Head of caudate nucleus (tissue), 42 donors: Measurements from ENCODE around the gene HRC.
A peak's percentile ranks its signal among the peaks of the same experiment; 100 is the strongest.

Experiments used
- DNase-seq, 42 donors: peaks; one replicate each; pipeline versions ENCODE4 v3.0.0 to v3.0.0-alpha.2; 2020 to 2021; ENCODE audit warnings: mixed read lengths in 7 of 42
- intact Hi-C: fragments of 100-400 bp; cut with DNase I; formaldehyde crosslinking; loops from one replicate; pipeline ENCODE4 v1.15.0; 2022

Gene HRC

DNA sequence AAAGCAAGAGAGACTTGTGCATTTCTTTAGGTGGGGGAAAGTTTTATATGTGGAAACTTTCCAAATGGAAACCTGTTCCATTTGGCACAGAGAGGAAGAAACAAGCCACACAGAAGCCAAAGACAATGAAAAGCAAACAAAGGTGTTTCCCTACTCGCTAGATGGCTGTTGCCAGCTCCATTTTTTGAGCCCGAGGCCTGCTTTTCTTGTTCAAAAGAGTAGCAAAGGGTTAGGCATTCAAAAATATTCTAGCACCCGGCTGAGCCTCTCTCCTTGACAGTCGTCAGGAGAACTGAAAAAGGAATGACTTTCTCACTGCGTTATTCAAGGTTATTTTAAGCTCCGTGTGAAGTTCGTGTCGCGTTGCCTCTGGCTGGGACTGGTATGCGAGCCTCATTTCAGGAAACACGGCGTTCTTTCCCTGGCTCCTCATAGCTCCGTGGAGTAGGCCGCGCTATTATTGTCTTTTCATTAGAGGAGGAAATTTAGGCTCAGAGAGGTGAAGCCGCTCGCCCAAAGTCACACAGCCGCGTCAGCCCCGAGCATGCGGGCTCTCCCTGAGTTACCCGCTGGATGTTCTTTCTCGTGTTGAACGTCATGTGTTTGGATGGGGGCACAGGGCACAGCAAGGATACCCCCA is 10.0 kb upstream of the HRC start:
- intact Hi-C loops = no loop called here
- peak in 28 of 42 donors; percentile 12 to 68 (median 36) for DNase-seq

GRCh38 chr19:49161987-49162386 is 6.8 kb upstream of the HRC start:
- DNase-seq = no peak

DNA sequence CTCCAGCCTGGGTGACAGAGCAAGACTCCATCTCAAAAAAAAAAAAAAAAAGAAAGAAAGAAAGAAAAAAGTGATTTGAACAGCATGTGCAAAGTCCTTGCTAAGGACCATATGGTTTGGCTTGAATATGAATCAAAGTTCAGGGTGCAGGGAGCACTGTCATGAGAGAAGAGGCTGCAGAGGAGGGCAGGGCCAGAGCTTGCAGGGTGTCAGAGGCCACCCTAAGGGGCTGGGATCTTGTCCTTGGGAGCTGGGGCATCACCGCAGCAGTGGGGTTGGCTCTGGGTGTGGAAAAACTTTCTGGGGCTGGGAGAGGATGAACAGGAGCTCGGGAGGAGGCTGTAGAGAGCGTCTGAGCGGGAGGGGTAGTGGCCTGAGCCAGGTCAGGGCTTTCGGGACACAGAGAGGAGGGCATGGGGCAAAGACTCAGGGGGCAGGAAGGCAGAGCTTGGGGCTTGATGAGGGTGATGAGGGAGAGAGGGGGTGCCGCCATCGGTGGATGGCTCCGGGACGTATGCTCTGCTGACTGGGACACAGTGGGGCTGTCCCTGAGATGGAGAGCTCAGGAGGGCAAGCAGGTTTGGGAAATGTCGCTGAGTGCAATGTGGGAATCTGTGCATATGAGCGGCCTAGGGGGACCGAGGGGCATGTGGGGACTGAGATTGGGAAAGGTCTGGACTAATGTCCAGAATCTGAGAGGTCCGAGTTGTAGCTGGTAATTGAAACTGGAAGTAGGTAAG is 5.4 kb upstream of the HRC start:
- intact Hi-C loops = no loop called here
- DNase-seq = no peak

More at GRCh38 chr19:49161987-49162386, 6.8 kb upstream of the HRC start:
- intact Hi-C loops = no loop called here

- intact Hi-C loops = no loop called here
These were observed 2.4 kb upstream of the HRC start, which contains the start of gene TRPM4 for GRCh38 chr19:49157445-49158224. Gene TRPM4 (plus strand): TSS chr19:49157792. CDS start chr19:49157867, 75 bp downstream.

DNA sequence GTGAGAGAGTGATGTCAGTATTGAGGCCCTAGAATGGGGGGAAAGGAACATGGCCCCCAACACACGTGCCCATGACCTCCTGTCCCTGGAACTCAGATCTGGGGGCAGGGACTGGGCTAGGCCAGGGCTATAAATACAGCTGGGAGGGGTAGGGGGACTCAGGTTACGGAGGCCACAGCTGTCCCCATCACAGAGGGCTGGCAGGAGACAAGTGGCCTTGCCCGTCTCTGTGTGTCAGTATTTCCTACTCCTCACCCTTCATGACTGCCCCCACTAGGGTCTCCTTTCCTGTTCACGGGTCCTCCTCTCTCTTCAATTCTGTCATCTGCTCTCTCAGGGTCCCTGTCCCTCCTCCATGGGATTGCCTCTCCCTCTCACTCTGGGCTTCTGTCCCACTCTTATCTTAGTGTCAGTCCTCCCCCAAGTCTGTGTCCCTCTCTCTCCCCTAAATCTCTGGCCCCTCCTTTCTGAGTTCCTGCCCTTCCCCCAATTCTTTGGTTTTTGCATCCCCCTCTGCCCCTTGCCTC is 687 bp upstream of the HRC start:
- no peak for DNase-seq
- intact Hi-C loops = no loop called here

More at GRCh38 chr19:49157445-49158224, 2.4 kb upstream of the HRC start, which contains the start of gene TRPM4:
- peak in 41 of 42 donors; percentile 48 to 88 (median 71) for DNase-seq

GRCh38 chr19:49154279-49154678 is 917 bp downstream of the HRC start:
- intact Hi-C loops = no loop called here
- DNase-seq = no peak

DNA sequence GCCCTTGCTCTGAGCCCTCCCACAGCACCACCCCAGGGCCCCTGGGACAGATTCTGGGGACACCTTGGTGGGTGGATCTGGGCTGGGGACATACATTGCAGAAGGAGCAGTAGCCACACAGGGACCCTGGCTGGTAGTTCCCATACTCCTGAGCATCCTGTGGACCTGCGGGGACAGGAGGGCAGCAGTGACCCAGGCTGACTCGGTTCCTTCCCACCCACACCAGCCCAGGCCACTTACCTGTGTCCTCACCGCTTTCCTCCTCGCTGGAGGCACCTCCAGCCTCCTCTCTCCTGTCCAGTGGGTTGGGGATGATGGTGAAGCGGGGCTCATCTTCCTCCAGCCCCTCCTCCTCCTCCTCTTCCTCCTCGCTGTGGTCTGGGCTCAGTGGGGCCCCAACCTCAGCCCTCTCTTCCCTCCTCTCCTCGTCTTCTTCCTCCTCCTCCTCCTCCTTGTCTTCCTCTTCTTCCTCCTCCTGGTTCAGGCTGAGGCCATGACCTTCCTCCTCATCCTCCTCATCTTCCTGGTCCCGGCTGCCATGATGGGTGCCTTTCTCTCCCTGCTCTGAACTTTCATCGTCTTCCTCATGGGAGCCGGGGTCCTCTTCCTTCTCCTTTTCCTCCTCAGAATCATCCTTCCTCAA is 1.9 kb downstream of the HRC start:
- intact Hi-C loops = no loop called here
- DNase-seq = no peak

- intact Hi-C loops = no loop called here
These were observed 3.1 kb downstream of the HRC start for GRCh38 chr19:49152119-49152550.

GRCh38 chr19:49151267-49152118 is 3.7 kb downstream of the HRC start:
- intact Hi-C loops = no loop called here
- DNase-seq = peak in 26 of 42 donors; percentile 17 to 65 (median 38)

More at GRCh38 chr19:49152119-49152550, 3.1 kb downstream of the HRC start:
- DNase-seq = no peak

GRCh38 chr19:49150944-49151243 is 4.3 kb downstream of the HRC start:
- intact Hi-C loops = no loop called here
- DNase-seq = no peak

DNA sequence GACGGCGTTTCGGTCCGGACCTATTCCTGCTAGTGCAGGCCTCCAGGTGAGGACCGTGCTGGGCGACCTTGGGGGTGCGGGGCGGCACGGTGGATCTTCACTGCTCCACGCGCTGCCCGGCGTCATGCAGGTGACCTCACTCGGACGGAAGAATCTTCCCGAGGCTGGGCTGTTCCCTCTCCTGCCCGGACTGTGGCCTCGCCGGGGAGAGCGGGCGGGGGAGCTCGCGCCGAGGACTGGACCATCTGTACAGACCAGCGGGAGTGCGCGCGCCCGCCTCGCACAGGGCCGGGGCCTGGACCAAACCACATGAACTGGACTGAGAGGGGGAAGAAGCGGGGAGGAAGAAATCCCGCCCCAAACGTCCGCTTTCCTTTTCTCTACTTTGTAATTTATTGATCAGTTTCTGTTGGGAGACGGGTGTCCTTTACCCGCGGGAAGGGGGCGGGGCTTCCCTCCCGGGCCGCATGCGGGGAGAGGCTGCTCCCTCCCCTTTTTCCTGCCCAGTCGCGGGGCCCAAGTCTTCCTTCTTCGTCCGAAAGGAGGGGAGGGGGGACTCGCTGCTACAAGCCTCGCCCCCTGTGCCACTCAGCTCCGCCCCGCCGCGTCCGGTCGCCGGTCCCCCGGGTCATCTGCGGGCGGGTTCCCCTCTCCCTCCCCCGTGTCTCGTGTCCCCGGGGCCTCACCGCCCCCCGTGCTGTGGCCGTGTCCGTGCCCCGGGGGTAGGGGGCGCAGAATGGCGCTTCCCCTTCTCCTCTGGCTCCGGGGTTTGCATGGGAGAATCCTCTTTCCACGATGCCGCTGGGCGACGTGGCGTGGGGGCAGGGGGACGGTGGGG is 4.9 kb downstream of the HRC start:
- DNase-seq = peak; percentile 49 to 87 (median 75)
- intact Hi-C loops = no loop called here

- intact Hi-C loops = loop anchor here (5.0 kb wide), 1 partner anchor 52 kb away; no protein-coding TSS in a partner anchor
- DNase-seq = peak; percentile 23 to 80 (median 60)
These were observed 5.5 kb downstream of the HRC start for GRCh38 chr19:49149652-49150105.

DNA sequence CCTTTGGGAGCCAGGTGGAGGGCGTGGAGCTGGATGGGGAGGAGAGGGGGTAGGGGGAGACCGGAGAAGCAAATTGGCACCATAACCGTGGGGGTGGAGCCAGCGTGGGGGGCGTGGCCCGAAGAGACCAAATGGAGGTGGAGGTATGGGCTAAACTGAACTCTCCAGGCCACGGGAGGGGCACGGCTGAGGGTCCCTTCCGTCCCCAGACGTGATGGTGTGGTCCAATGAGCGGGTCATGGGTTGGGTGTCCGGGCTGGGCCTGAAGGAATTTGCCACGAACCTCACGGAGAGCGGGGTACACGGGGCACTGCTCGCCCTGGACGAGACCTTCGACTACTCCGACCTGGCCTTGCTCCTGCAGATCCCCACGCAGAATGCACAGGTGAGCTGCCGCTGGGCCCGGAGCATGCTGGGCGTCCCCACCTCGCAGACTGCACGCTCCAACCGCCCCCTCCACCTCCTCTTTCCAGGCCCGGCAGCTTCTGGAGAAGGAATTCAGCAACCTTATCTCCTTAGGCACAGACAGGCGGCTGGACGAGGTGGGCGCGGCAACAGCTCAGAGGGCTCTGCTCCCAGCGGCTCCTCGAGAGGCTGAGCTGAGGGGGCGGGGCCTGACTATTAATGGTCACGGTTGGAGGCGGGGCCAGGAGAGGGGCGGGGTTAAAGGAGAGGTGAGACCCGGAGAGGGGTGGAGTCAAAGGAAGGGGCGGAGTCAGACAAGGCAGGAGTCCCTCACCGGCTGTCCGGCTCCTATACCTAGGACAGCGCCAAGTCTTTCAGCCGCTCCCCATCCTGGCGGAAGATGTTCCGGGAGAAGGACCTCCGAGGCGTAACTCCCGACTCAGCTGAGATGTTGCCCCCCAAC is 6.2 kb downstream of the HRC start:
- DNase-seq = peak; percentile 74 to 92 (median 85)
- intact Hi-C loops = loop anchor here (5.0 kb wide), 1 partner anchor 52 kb away; no protein-coding TSS in a partner anchor

GRCh38 chr19:49148044-49148682 is 7.0 kb downstream of the HRC start:
- intact Hi-C loops = loop anchor here (5.0 kb wide), 1 partner anchor 51 kb away; no protein-coding TSS in a partner anchor
- no peak for DNase-seq

DNA sequence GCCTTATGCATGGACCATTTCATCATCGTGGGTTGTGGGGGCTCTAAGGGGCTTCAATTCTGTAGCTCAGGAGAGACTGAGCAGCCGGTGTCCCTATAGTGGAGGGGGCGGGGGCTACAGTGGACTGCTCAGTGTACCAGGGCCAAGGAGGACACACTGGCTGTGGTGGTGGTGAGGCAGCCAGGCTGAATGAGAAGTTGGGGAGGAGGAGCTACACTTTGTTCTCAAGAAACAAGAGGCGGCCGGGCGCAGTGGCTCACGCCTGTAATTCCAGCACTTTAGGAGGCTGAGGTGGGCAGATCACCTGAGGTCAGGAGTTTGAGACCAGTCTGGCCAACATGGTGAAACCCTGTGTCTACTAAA is 8.8 kb downstream of the HRC start:
- intact Hi-C loops = loop anchor here (5.0 kb wide), 1 partner anchor 49 kb away; no protein-coding TSS in a partner anchor
- peak in 5 of 42 donors; percentile 13 to 62 (median 25) for DNase-seq
